Fibroblast of skin of abdomen (primary cell): ENCODE data around the gene STMP1.

Experiments used
- DNase-seq: peaks from one replicate; pipeline ENCODE4 v3.0.0-alpha.2; 2013

The STMP1 gene

DNA sequence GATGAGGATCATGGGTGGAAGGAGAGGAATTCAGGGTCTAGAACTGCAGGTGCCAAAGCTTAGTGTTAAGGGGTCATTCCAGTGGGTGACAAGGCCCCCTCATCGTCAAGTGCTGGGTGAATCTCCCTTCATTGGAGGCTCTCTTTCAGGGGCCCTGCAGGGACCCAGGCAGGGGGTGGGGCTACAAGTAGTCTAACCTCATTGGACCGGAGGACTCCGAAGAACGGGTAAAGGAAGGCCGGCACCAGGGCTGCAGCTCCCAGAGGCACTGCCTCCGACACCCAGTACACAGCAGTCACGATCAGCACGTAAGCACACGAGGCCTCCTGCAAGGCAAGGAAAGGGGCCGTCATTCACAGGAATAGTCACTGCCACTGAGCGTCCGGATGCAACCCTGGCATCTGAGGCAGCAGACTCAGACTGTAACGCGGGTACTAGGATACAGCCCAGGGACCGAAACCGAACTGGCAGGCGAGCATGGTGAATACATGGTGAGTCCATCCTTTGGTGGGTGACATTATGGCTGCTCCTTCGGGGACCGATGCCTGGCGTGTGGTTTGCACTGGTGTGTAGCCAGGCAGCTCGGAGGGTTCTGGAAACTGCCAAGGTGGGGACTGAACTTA lies 59.0 kb downstream of the STMP1 start:
- no peak for DNase-seq

GRCh38 chr7:135723411-135723810 lies 61.1 kb downstream of the STMP1 start:
- DNase-seq, result no peak
